Activated CD4-positive, alpha-beta T cell treated with anti-CD3 and anti-CD28 coated beads, Interleukin-2, amount 10 ng/mL, durations not matched to agents 7 days and 5 days (primary cell): ENCODE measurements around the gene RRAGA. TPM values are rescaled to one million over a fixed set of nuclear protein-coding genes. Genes with fewer than 3 reads are reported as not detected.

ENCODE experiments used
- total RNA-seq, 2 experiments: library from RNA; stranded (reverse); gene quantifications; one replicate each; pipeline ENCODE4 v1.2.3, GENCODE V29; 2021

Gene RRAGA
- total RNA-seq, 2 experiments from 2014 or later: 45.5 to 46.6 TPM

Other genes with a start within 250 kb of the RRAGA start
- under 1 TPM in 1 of 2 experiments, not detected in 1; 0.10 TPM for gene SAXO1, start 16.2 kb upstream of the RRAGA start, total RNA-seq
- gene HAUS6, start 53.5 kb downstream of the RRAGA start, total RNA-seq: 10 to 100 TPM; 25.0 to 26.2 TPM
- gene PLIN2, start 78.1 kb downstream of the RRAGA start, total RNA-seq: 10 to 100 TPM; 55.4 to 60.4 TPM
- 10 to 100 TPM; 37.6 to 42.7 TPM for gene DENND4C, start 181.3 kb downstream of the RRAGA start, total RNA-seq